ENCODE measurements around the gene PHACTR1. TPM values are rescaled to one million over a fixed set of nuclear protein-coding genes. Genes with fewer than 3 reads are reported as not detected.

The PHACTR1 gene
- polyA plus RNA-seq, 1 experiment = not detected

DNA sequence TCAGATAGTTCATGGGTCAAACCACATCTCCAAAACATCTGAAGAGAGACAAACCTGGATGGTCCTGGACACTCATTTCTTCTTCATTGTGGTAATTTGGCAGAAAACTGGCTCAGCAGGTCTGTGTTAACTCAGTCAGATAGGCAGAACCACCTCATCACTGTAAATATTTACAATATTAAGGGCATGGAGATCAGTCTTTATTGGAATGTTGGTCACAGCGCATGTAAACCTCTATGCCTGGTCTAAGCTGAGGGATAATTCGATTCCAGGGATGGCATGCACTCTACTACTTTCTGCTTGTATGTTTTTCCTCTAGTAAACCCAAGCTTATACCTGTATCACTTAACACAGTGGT is 615.8 kb downstream of the PHACTR1 start:
- no peak for DNase-seq (ENCODE audit: low read depth, low spot score)
- TF ChIP-seq, protein P1, sequence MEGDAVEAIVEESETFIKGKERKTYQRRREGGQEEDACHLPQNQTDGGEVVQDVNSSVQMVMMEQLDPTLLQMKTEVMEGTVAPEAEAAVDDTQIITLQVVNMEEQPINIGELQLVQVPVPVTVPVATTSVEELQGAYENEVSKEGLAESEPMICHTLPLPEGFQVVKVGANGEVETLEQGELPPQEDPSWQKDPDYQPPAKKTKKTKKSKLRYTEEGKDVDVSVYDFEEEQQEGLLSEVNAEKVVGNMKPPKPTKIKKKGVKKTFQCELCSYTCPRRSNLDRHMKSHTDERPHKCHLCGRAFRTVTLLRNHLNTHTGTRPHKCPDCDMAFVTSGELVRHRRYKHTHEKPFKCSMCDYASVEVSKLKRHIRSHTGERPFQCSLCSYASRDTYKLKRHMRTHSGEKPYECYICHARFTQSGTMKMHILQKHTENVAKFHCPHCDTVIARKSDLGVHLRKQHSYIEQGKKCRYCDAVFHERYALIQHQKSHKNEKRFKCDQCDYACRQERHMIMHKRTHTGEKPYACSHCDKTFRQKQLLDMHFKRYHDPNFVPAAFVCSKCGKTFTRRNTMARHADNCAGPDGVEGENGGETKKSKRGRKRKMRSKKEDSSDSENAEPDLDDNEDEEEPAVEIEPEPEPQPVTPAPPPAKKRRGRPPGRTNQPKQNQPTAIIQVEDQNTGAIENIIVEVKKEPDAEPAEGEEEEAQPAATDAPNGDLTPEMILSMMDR (IDR thresholded peaks at IDR 0.05; ENCODE audit: low read depth, low read length) = no peak
- H3K4me3 ChIP-seq (ENCODE audit: low read depth, low read length) = no peak overlapping the region
- ChIA-PET POLR2A (no interaction called here), CTCF (interaction anchor here (0.5 to 3.5 kb wide), 25 partner anchors 8 to 421 kb away, joined by 3 to 20 read pairs (median 4); partner anchors contain the start of gene NOL7)
- H3K27ac ChIP-seq (ENCODE audit: low read depth, low read length) = no peak overlapping the region
- H3K9me3 ChIP-seq (ENCODE audit: control insufficient read depth, insufficient read depth, low read length) = no peaks in the 10 kb centered on the region; the same call in 1 of the 2 replicates
- no peaks in the 10 kb centered on the region for H3K27me3 ChIP-seq (ENCODE audit: control insufficient read depth, insufficient read depth, low read length)

DNA sequence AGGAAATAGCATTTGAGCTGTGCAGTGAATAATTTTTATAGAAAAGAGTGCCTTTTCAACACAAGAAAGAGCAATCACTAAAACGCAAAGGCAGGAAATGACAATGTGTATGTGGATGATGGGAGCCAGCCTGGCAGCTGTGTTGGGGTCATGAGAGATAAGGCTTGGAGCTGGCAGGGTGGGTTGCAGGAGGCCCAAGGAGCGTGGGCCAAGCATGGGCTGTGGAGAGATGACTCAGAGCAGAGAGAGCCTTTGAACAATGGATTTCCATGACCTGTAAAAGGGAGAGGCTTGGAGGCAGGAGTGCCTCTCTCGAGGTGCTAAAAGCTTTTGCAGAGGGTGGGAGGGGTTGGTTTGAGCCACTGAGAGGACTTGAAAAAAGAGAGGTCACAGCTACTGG is 618.4 kb downstream of the PHACTR1 start:
- DNase-seq (ENCODE audit: low read depth, low spot score) = no peak
- Histone ChIP-seq H3K27me3 (ENCODE audit: control insufficient read depth, insufficient read depth, low read length) (peaks cover under 1% of the 10 kb centered on the region), H3K9me3 (ENCODE audit: control insufficient read depth, insufficient read depth, low read length) (no peaks in the 10 kb centered on the region), H3K27ac (ENCODE audit: low read depth, low read length) (no peak overlapping the region), H3K4me3 (ENCODE audit: low read depth, low read length) (no peak overlapping the region)
- TF ChIP-seq, protein P1 (IDR thresholded peaks at IDR 0.05; ENCODE audit: low read depth, low read length) = no peak
- POLR2A ChIA-PET = no interaction called here
- CTCF ChIA-PET = interaction anchor here (0.5 to 3.4 kb wide), 13 partner anchors 20 to 732 kb away, joined by 3 to 23 read pairs (median 3); partner anchors contain the start of gene SIRT5

DNA sequence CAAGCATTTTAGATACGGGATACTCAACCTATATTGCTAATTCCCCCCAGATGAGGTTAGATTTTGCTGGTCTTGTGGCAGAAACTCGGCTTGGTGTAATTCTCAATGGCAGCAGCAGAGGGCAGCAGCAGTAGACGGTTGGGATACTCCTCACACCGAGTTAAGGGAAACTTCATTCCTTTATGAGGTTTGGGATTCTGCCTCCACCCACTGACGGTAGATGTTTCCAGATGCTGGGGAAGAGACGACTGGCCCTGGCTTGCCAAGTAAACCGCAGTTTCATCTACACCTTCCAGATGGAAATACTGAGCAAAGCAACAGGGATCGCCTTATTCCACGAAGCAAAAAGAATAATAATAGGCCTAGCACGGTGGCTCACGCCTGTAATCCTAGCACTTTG is 620.0 kb downstream of the PHACTR1 start:
- Histone ChIP-seq H3K27ac (ENCODE audit: low read depth, low read length) (no peak overlapping the region), H3K4me3 (ENCODE audit: low read depth, low read length) (no peak overlapping the region), H3K9me3 (ENCODE audit: control insufficient read depth, insufficient read depth, low read length) (no peaks in the 10 kb centered on the region), H3K27me3 (ENCODE audit: control insufficient read depth, insufficient read depth, low read length) (peaks cover 3% of the 10 kb centered on the region)
- ChIA-PET POLR2A (no interaction called here), CTCF (interaction anchor here (0.8 to 3.8 kb wide), 6 partner anchors 8 to 279 kb away, joined by 3 to 47 read pairs (median 11); partner anchors contain the start of genes NOL7 and TBC1D7)
- DNase-seq (ENCODE audit: low read depth, low spot score) = peak; percentile 87
- TF ChIP-seq, protein P1 (IDR thresholded peaks at IDR 0.05; ENCODE audit: low read depth, low read length) = peak; percentile 91

DNA sequence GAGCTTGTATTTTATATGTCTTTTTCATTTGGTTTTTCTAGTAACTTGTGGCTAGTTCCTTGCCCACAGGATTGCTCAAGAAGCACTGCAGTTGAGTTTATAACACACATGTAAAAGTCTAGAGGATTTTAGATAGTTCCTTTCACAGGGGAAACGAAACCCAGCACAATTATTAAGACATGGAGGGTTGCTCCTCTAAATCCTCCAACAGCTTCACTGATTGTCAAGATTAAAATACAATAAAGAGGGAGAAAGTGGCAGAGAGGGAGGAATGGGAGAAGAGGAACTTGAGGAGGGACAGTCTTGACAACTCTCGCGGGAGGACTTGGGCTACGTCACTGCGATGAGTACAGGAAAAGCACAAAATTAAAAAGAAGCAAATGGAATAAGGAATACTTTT is 621.5 kb downstream of the PHACTR1 start:
- POLR2A ChIA-PET = interaction anchor here (0.7 to 1.0 kb wide), 2 partner anchors 17 to 27 kb away, joined by 3 to 7 read pairs; no protein-coding TSS in a partner anchor
- Histone ChIP-seq H3K4me3 (ENCODE audit: low read depth, low read length) (no peak overlapping the region), H3K27ac (ENCODE audit: low read depth, low read length) (no peak overlapping the region), H3K9me3 (ENCODE audit: control insufficient read depth, insufficient read depth, low read length) (no peaks in the 10 kb centered on the region), H3K27me3 (ENCODE audit: control insufficient read depth, insufficient read depth, low read length) (peaks cover 6% of the 10 kb centered on the region)
- CTCF ChIA-PET = interaction anchor here (0.9 to 3.8 kb wide), 12 partner anchors 9 to 457 kb away, joined by 3 to 47 read pairs (median 4); partner anchors contain the start of genes NOL7 and TBC1D7
- DNase-seq (ENCODE audit: low read depth, low spot score) = no peak
- TF ChIP-seq, protein P1 (IDR thresholded peaks at IDR 0.05; ENCODE audit: low read depth, low read length) = no peak

Small RNAs within 50 kb of the gene (small RNA-seq; reads per million reads assigned to genes)
- gene RNU1-11P (ENCODE audit: insufficient read length, low read depth) = 8.1 reads per million, percentile 66 among the genes with 10 or more reads in this experiment
